Measurements from ENCODE around the gene GSTM5.

DNA sequence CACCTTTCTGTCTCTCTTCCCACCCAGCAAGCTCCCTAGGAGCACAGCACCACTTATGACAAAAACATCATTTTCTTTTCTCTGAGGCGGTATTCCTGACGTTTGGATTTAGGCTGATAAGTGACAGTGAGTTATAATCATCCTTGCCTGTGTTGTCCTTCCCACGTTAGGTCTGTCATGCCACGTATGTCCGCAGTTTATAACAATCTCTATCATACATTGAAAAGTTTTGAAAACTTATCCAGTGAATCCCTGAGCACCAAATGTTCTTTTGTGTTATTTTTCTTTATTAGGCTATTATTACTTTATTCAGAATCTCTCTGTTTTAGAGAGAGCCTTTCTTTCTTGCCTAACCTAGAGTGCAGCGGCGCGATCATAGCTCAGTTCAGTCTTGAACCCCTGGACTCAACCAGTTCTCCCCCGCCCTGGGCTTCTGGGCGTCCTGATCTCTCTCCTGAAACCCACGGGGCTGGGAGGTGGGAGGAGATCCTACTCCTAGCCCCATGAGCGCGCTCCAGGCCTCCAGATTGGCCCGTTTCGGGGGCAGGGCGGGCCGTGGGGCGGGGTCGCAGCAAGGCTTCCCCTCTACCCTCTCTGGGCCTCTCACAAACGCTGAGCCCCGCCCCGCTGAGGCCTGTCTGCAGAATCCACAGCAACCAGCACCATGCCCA is 44.5 kb upstream of the GSTM5 start, which contains the start of gene GSTM2:
- no peak for TF ChIP-seq POLR2A (IDR thresholded peaks at IDR 0.05)
- TF ChIP-seq CTCF (IDR thresholded peaks at IDR 0.05), result no peak
- TF ChIP-seq EP300 (IDR thresholded peaks at IDR 0.05), result no peak

Data from suprapubic skin (tissue), 3 donors.